Chondrocyte (in vitro differentiated cells): Measurements from ENCODE around the gene GYPA. TPM values are rescaled to one million over a fixed set of nuclear protein-coding genes. Genes with fewer than 3 reads are reported as not detected.
"Not testable (repeated sequence)": the region's sequence is repeated elsewhere in the genome, so short reads cannot be mapped to it uniquely, and the experiment has no call there.

Experiments
- DNase-seq: peaks from one replicate; pipeline ENCODE4 v3.0.0; 2021; ENCODE audit warnings: mixed read lengths, low spot score
- H3K27ac Mint-ChIP-seq: one replicate; pipeline ENCODE4 v1.8.0; 2021; ENCODE audit warnings: mild to moderate bottlenecking, moderate library complexity, mixed read lengths; ENCODE audit not compliant: unreplicated experiment
- H3K27me3 Mint-ChIP-seq: 2 replicates; pipeline ENCODE4 v1.8.0; 2021; ENCODE audit warnings: low read depth, mixed read lengths
- H3K36me3 Mint-ChIP-seq: 2 replicates; pipeline ENCODE4 v1.8.0; 2021; ENCODE audit warnings: low read depth, mixed read lengths
- H3K4me1 Mint-ChIP-seq: 2 replicates; pipeline ENCODE4 v1.8.0; 2021; ENCODE audit warnings: low read depth, mild to moderate bottlenecking, mixed read lengths
- H3K4me3 Mint-ChIP-seq: one replicate; pipeline ENCODE4 v1.8.0; 2021; ENCODE audit warnings: mild to moderate bottlenecking, moderate library complexity, mixed read lengths; ENCODE audit not compliant: unreplicated experiment
- H3K9me3 Mint-ChIP-seq: 2 replicates; pipeline ENCODE4 v1.8.0; 2021; ENCODE audit warnings: low read depth, mixed read lengths
- total RNA-seq: library from RNA; stranded (reverse); gene quantifications from 3 replicates; pipeline ENCODE4 v1.2.1, GENCODE V29; 2021

The GYPA gene
- total RNA-seq, 1 donor from 2014 or later, result not detected

DNA sequence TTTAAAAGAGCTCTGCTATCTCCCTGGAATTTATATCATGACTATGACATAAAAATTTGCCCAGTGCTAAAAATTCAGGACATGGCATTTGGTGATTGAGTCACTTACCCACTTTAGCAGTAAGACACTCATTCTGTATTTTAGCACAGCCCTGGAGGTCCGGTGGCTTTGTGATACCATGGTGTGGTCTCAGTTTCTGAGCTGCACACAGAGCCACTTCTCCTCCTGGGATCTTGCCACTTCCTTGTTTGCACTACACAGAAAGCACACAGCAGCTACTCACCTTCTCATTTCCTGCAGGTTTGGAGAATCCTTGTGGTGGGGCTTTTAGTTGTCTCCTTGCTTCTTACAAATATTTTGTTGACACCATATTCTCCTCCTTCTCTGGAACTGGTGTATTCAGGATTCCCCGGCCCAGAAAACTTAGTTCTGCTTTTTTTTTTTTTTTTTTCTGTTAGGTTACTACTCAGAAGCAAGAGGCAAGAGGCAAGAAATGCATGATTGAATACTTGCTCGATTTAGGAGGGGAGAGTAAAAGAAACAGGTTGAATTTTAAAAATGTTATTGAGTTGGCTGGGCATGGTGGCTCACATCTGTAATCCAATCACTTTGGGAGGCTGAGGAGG, 80.2 kb downstream of the GYPA start:
- H3K4me1 Mint-ChIP-seq, H3K36me3 Mint-ChIP-seq, H3K4me3 Mint-ChIP-seq, H3K27ac Mint-ChIP-seq, H3K27me3 Mint-ChIP-seq, DNase-seq: not testable (repeated sequence)
- H3K9me3 Mint-ChIP-seq, result peaks cover 15% of the 10 kb centered on the region

Other genes starting within 250 kb of the GYPA start
- not detected in 3 replicates for gene GYPE, start 235.2 kb downstream of the GYPA start, total RNA-seq
- not detected in 3 replicates for gene GYPB, start 121.3 kb downstream of the GYPA start, total RNA-seq